Pericardium fibroblast (primary cell): ENCODE measurements around the gene ASTN2. TPM values are rescaled to one million over a fixed set of nuclear protein-coding genes. Genes with fewer than 3 reads are reported as not detected.

Source experiments
- total RNA-seq: library from RNA; depleted of rRNA; stranded (reverse); fragments of >200 nt; gene quantifications from 2 replicates; pipeline ENCODE4 v1.2.3, GENCODE V29; 2015

The ASTN2 gene, protein sequence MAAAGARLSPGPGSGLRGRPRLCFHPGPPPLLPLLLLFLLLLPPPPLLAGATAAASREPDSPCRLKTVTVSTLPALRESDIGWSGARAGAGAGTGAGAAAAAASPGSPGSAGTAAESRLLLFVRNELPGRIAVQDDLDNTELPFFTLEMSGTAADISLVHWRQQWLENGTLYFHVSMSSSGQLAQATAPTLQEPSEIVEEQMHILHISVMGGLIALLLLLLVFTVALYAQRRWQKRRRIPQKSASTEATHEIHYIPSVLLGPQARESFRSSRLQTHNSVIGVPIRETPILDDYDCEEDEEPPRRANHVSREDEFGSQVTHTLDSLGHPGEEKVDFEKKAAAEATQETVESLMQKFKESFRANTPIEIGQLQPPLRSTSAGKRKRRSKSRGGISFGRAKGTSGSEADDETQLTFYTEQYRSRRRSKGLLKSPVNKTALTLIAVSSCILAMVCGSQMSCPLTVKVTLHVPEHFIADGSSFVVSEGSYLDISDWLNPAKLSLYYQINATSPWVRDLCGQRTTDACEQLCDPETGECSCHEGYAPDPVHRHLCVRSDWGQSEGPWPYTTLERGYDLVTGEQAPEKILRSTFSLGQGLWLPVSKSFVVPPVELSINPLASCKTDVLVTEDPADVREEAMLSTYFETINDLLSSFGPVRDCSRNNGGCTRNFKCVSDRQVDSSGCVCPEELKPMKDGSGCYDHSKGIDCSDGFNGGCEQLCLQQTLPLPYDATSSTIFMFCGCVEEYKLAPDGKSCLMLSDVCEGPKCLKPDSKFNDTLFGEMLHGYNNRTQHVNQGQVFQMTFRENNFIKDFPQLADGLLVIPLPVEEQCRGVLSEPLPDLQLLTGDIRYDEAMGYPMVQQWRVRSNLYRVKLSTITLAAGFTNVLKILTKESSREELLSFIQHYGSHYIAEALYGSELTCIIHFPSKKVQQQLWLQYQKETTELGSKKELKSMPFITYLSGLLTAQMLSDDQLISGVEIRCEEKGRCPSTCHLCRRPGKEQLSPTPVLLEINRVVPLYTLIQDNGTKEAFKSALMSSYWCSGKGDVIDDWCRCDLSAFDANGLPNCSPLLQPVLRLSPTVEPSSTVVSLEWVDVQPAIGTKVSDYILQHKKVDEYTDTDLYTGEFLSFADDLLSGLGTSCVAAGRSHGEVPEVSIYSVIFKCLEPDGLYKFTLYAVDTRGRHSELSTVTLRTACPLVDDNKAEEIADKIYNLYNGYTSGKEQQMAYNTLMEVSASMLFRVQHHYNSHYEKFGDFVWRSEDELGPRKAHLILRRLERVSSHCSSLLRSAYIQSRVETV (N-terminal part only)
- total RNA-seq, result 2.7 and 3.3 TPM in 2 replicates

DNA sequence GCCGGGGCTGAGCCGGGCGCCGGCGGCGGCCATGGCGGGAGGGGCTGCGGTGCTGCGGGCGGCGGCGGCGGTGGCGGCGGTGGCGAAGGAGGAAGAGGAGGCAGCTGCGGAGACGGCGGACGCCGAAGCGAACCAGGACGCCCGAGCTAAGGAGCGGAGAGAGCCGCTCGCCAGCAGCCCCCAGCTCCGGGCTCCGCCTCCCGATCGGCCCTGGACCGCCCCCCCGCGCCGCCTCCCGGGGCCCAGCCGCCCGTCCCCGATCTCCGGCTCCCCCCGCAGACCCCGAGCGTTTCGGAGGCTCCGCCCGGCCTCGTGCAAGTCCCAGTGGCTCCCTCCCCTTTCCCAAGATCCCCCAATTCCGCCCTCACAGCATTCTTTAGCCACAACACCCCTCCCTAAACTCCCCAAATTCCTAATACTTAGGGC lies at the start of gene ASTN2:
Gene ASTN2, minus strand, starts transcription at position 152 of the 426 bp plus-strand sequence. Its CDS starts 119 bp downstream, at position 33.

DNA sequence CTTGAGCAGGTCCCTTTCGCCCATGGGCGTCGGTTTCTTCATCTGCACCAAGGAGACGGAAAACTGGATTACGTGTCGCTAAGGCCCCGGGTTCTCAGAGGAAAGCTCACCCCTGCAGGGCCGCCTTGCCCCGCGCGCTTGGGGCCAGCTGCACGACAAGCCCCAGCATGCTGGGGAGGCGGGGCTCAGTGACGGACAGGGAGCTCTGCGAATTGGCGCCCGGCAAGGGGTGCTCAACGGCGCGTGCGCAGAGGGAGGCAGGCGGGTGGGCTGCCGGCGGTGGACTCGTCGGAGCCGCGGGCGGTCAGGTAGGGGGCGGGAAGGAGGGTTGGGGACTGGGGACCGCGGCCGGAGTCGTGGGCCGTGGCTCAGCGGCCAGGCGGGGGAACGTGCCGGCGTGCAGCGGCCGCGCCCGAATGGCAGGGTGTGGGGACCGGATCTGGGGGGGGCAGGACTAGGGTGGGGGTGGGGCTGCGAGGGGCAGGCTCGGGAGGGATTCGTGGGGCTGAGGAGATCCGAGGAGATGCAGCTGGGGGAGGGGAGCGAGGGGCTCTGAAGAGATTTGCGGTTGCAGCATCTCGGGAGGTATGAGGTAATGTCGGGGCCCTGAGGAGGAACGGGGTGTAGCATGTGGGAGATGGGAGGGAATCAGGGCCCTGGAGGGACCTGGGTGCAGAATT lies 727.6 kb downstream of the ASTN2 start, which contains the start of gene TRIM32:
Gene TRIM32, plus strand, starts transcription at position 232 of the 680 bp plus-strand sequence. CDS start 10,438 bp downstream, outside the sequence.

